GM18868 (cell line): ENCODE data around the gene KLLN.
"Not testable (repeated sequence)": the region's sequence is repeated elsewhere in the genome, so short reads cannot be mapped to it uniquely, and the experiment has no call there.

ENCODE experiments used
- ATAC-seq: cut with Tn5 transposase; IDR thresholded peaks from one replicate; pipeline ENCODE4 v1.9.1; 2021; ENCODE audit warnings: mild to moderate bottlenecking, moderate library complexity; ENCODE audit not compliant: unreplicated experiment

Gene KLLN

DNA sequence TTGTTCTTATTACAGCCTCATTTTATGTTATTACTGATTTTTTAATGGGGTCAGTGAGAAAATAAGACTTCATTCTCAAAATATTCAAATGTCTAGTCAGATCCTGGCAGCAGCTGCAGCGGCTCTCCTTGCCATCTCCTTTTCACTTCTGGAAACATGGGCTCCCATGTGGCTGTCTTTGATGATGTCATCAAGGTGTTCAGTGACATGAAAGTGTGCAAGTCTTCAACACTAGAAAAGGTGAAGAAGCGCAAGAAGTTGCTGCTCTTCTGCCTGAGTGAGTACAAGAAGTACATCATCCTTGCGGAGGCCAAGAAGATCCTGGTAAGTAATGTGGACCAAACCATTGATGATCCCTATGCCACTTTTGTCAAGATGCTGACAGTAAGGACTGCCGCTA, 19.6 kb downstream of the KLLN start:
- no peak for ATAC-seq

DNA sequence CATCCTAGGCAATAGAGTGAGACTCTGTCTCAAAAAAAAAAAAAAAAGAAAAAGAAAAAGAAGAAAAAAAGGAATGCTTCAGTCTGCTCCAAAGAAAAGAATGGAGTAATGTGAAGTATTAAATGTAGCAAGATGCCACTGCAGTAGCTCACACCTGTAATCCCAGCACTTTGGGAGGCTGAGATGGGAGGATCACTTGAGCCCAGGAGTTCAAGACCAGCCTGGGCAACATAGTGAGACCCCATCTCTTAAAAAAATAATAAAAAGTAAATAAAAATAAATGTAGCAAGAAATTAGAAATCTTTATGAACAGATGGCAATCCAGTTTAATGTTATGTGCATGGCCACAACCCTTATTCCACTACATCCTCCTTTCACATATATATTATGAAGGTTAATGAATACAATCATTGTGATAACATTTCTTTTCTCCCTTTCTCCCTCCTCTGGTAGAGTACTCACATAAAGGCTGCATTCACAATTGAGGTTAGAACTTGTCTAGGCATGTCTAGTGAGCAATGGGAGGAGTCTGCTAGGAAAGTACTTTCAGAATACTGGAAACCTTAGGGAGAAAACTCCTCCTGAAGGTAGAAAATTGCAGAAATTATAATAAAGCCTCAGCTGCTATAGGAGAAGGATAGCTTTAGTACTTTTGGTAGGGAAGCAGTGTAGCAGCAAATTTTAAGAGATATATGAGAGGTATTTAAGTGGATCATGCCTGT, 20.4 kb downstream of the KLLN start:
- no peak for ATAC-seq

DNA sequence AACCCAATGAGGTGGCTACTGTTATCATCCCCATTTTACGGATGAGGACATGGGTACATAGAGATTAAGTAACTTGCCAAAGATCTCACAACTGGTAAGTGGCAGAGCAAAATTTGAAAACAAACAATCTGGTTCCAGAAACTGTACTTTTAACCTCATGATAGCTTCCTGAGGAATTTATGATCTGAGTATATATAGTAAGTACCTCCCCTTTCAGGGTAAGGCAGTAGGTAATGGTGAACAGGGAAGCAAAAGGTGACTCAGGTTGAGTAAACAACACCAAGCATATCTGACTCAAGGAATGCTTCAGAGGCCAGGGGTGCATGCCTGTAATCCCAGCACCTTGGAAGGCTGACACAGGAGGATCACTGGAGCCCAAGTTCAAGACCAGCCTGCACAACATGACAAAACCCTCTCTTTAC, 21.1 kb downstream of the KLLN start:
- no peak for ATAC-seq

DNA sequence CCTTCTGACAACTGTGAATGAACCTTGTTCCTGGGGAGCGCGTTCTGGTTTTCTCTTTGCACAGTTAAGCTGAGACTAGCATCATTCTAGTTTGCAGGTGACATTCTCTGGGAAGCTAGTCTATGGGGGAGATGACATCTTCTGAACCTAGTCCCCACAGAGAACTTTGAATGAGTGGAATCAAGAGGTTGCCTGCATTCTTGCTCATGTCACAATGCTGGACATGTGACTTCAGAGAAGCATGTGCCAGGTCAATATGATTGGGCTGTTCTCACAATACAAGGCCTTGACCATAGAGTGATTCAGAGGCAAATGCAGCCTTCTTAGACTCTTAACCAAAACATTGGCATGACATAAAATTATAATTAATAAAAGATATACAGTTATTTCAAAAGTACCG, 22.1 kb downstream of the KLLN start:
- no peak for ATAC-seq

DNA sequence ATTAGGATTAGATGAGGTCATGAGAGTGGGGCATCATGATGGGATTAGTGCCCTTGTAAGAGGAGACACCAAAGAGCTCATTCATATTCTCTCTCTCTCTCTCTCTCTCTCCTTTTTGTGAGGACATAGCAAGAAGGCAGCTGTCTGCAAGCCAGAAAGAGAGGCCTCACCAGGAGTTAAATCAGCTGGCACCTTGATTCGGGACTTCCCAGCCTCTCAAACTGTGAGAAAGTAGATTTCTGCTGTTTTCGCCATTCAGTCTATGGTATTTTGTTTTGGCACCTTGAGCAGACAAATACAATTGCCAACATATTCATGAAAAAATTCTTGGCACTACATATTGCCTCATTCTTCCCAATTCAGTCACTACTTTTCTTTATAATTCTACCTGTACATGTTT, 24.7 kb downstream of the KLLN start:
- no peak for ATAC-seq

DNA sequence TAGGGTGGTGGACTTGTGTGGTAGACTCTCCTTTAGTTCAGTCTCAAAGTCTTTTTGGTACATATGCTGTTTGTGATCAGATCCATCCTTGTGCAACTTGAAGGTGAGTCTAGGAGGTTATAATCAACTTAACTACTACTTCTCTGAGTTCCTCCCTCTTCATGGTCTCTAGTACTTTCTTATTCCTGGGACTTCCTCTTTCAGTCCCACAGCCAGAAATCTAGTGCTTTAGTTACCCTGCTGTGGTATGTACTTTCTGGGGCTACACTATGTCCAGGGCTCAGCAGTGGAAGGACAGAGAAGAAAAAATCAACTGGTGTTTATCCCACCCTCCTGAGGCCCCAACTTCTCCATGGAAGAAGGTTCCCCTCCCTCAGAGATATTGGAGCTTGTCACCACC, 25.9 kb downstream of the KLLN start:
- ATAC-seq, result no peak

DNA sequence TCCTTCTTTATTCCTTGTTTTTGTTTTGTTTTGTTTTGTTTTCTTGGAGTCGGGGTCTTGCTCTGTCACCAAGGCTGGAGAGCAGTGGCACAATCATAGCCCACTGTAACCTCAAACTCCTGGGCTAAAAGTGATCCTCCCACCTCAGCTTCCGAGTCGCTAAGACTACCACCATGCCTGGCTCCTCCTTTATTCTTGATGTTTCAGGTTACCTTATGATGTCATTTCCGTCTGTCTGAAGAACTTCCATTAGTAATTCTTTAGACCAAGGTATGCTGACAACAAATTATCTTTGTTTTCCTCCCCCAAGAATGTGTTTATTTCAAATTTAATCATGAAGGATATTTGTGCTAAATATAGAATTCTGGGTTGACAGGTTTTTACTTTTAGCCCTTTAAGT, 27.2 kb downstream of the KLLN start:
- no peak for ATAC-seq

DNA sequence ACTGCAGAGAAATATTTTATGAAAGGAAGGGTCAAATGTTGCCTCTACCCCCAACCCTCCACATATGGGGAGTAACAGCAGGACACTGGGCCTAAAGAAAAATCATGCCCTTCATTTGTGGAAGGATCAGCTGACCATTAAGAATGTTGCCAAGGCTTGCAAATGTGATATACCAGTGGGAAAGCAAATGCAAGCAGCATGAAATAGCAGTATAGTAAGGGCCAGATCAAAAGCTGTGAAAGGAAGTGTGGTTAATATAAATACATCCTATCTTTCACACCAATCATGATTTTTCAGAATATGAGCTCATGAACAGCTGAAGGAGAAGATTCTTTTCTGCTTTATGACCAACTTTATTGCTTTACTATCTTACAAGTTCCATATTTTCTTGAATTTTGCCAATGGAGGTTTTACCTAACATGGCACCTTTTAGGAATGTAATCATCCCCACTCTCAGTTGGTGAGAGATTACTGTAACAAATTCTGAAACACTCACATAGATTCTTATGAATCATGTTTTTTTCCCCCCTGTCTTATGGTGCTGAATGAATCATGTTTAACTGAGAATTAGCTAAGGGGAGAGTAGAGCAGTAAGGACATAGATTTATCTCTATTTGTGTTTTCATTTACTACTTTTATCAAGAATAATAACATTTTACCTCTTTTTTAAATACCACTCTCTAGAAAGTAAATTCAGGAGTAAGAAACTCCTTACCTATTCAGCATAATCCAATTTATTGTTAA, 33.2 kb downstream of the KLLN start:
- no peak for ATAC-seq

DNA sequence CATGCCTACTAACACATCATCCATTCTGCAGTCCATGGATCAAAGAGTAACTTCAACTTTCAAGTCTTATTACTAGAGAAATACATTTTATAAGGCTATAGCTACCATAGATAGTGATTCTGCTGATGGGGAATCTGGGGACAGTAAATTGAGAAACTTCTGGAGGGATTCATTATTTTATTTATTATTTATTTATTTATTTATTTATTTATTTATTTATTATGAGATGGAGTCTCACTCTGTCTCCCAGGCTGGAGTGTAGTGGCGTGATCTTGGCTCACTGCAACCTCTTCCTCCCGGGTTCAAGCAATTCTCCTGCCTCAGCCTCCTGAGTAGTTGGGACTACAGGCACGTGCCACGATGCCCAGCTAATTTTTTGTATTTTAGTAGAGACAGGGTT, 34.3 kb downstream of the KLLN start:
- not testable (repeated sequence) for ATAC-seq

DNA sequence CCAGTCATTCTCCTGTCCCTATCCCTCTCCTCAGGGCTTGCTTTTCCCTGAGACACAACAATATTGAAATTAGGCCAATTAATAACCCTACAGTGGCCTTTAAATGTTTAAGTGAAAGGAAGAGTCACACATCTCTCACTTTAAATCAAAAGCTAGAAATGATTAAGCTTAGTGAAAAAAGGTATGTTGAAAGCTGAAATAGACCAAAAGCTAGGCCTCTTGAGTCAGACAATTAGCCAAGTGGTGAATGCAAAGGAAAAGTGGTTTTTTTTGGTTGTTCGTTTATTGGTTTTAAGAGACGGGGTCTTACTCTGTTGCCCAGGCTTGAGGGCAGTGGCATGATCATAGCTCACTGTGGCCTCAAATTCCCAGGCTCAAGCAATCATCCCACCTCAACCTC, 35.7 kb downstream of the KLLN start:
- ATAC-seq, result no peak

DNA sequence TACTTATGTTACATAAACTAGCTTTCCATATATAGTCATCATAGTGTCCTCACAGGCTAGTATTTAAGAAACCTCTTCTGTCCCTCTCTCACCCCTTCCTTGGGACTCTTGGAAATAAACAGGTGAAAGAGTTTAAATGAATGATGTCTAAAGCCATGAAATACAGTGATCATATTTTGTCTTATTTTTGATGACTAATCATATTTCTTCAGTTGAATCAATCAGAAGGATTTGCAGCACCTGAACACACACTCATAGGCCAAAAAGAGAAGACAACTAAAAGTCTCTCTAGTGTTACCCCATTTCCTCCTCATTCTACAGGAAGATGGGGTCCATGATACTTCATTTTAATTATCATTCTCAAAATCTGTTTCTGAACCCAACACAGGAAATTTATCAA, 36.7 kb downstream of the KLLN start:
- ATAC-seq, result no peak

DNA sequence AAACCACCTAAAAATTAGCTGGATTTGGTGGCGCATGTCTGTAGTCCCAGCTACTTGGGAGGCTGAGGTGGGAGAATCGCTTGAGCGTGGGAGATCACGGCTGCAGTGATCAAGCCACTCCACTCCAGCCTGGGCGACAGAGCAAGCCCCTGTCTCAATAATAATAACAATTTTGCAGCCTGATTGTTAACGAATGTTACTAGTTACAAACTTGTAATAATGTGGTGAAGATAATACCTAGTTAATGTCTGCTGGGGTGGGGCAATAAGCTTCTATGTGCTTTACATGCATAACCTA, 44.1 kb downstream of the KLLN start:
- ATAC-seq, result no peak

DNA sequence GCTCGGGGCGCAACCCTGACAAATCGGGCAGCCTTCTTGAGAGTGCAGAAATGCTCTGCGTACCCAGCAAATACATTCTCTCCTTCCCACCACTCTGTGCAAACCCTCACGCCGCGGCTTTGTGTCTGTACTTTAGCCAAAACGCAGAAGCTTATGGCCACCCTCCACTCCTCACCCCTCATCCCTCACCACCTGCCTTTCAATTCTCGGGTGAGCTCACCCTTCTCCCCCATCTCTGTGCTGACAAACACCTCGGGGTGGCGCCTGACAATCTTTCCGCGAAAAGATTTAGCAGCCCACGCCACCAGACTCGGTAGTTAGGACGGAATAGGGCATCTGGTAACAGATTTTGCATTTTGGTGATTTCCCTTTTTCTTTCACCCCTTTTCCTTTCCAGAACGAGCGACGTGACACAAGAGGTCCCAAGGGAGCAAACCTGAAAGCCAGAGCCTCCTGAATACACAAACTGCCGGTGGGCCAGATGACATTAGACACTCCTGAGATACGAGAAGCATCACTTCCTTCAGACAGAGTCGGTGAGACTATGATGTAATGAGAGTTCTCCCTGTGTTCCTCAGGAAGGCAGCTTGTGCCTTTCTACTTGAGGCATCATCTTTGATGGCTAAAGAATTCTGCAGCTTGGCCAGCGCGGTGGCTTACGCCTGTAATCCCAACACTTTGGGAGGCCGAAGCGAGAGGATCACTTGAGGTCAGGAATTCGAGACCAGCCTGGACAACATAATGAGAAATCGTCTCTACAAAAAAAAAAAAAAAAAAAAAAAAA, 44.6 kb downstream of the KLLN start:
- peak; percentile 57 for ATAC-seq

DNA sequence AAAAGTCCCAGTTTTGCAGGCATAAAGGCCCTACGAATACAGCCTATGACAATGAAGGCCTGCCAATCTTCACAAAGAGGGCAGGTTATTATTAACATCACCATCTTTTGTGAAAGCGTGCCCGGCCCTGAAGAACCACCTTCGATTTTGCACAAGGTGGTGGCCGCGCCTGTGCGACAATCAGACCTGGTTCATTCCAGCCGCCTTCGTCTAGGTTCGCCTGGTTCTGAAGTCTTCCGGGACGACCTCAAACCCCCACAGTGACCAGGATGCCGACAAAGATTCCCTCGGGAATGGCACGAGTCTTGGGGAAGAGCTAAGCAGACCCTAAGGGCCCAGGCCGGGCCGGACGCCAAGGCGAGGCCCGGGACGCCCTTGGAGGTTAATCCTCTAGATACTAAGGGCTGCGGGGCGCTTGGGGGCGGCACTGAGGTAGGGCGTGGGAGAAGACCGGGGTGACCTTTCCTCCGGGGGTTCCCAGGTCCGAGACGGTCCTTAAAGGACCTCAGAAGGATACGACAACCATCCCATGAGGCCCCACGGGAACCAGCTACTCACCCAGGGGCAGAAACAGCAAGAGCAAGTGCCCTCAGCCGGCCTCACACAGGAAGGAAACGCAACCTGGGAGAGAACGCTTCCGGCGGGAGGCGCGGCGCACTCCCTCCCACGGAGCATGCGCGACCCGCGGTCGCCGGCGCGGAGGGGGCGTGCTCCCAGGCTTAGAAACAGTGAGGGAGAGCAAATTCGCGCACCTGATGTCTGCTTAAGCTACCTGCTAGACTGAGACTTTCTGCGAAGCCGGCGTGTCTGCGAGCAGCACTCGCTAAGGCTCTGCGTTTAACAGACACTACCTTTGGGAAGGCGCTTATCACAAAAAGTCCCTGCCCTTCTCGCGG, 45.5 kb downstream of the KLLN start, which contains the start of gene ATAD1:
Gene ATAD1, minus strand, starts transcription at position 618 of the 896 bp plus-strand sequence. CDS start 3,627 bp downstream, outside the sequence.
- ATAC-seq, result peak; percentile 80

DNA sequence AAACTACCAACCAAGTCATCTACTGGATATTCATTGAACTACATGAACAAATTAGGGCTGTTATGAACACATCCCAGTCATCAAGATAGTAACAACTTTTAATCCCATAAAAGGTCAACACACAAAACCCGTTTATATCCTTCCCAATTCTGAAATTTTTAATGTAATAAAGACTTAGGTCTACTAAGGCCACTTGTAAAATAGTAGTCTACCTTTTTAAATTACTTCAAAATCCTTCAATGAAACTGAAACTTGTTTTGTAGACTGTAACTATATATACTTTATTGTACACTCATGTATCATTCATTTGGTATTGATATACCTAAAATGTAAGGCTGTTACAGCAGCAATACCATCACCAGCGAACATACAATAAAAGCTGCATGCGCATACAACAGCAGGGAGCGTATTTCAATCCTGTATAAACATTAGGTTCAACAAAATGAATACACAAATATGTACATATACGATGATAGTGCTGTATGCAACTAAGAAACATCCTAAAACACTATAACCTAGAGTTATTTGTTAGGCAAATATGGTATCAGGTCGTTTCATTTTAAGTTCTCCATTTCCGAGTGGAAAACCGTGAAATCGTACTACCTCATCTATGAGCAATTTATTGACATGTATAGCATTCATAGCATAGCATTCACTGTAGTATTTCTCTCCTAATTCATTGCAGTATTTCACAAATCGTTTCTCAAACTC, 46.3 kb downstream of the KLLN start:
- no peak for ATAC-seq

DNA sequence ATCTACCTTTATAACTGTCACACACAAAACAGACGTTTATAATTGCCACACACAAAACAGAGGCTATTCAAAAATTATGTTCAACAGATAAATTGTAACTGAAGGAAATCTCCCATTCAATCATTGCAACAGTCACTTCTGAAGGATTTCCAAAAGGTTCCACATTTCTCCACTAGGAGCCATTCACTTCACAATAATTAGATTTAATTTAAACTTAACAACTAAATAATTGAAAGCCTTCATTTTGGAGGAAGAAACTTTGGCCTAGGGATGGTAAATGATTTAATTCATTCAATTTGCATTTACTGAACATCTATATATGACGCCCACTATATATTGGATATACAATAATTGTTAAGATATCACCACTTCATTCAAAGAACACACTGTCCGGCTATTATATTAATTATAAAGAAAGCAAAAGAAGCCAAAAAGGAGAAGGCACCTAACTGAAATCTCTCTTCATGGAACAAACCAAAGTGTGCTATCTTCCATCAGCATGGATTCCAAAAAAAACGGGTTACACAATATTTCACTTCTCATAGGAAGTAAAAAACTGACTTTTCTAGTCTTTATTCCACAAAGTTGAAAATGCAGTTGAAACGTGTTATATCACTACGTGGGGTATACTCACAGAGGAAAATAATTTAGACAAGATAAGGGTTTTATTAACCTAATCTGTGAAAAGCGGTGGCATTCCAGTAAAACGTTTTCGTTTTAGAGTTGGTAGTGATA, 47.0 kb downstream of the KLLN start:
- ATAC-seq, result no peak
